HG02759 (cell line): ENCODE data around the gene KIF15.
"Not testable (repeated sequence)": the region's sequence is repeated elsewhere in the genome, so short reads cannot be mapped to it uniquely, and the experiment has no call there.

ENCODE experiments used
- ATAC-seq: cut with Tn5 transposase; IDR thresholded peaks from one replicate; pipeline ENCODE4 v1.9.1; 2021; ENCODE audit warnings: mild to moderate bottlenecking, moderate library complexity; ENCODE audit not compliant: unreplicated experiment

Gene KIF15

GRCh38 chr3:44761424-44762169 is at the start of gene KIF15, which contains the start of gene KIAA1143:
KIF15 (plus strand) TSS chr3:44761794; CDS start chr3:44761866, 72 bp downstream.
KIAA1143 (minus strand) TSS chr3:44761619; CDS start chr3:44761602, 17 bp downstream.
- peak; percentile 94 for ATAC-seq

GRCh38 chr3:44712455-44713075 is 49.0 kb upstream of the KIF15 start, which contains the start of gene ZNF502:
ZNF502 (plus strand) TSS chr3:44712660; CDS start chr3:44720262, 7,602 bp downstream.
- ATAC-seq, result no peak

- no peak for ATAC-seq
Observed at GRCh38 chr3:44721231-44722102, 40.1 kb upstream of the KIF15 start.

- no peak for ATAC-seq
Observed at GRCh38 chr3:44722103-44722401, 39.5 kb upstream of the KIF15 start.

- peak; percentile 96 for ATAC-seq
Observed at GRCh38 chr3:44729384-44729910, 32.1 kb upstream of the KIF15 start, which contains the start of gene ZNF501. ZNF501 (plus strand) TSS chr3:44729635; CDS start chr3:44734422, 4,787 bp downstream.

- ATAC-seq, result no peak
Observed at GRCh38 chr3:44734646-44735168, 26.9 kb upstream of the KIF15 start.

GRCh38 chr3:44761101-44761423 is 532 bp upstream of the KIF15 start:
- no peak for ATAC-seq

GRCh38 chr3:44762170-44762677 is 630 bp downstream of the KIF15 start:
- ATAC-seq, result no peak

GRCh38 chr3:44762690-44763089 is 1.1 kb downstream of the KIF15 start:
- ATAC-seq, result no peak

GRCh38 chr3:44764248-44764647 is 2.7 kb downstream of the KIF15 start:
- no peak for ATAC-seq

- ATAC-seq, result no peak
Observed at GRCh38 chr3:44771424-44772098, 10.0 kb downstream of the KIF15 start.

- no peak for ATAC-seq
Observed at GRCh38 chr3:44772099-44772442, 10.5 kb downstream of the KIF15 start.

- ATAC-seq, result no peak
Observed at GRCh38 chr3:44782891-44783290, 21.3 kb downstream of the KIF15 start.

GRCh38 chr3:44795197-44795596 is 33.6 kb downstream of the KIF15 start:
- ATAC-seq, result no peak

GRCh38 chr3:44802011-44802410 is 40.4 kb downstream of the KIF15 start:
- no peak for ATAC-seq

GRCh38 chr3:44803298-44803697 is 41.7 kb downstream of the KIF15 start:
- peak; percentile 67 for ATAC-seq

- ATAC-seq, result no peak
Observed at GRCh38 chr3:44805960-44806359, 44.4 kb downstream of the KIF15 start.

- ATAC-seq, result no peak
Observed at GRCh38 chr3:44814751-44815150, 53.2 kb downstream of the KIF15 start.

- ATAC-seq, result not testable (repeated sequence)
Observed at GRCh38 chr3:44816334-44816733, 54.7 kb downstream of the KIF15 start.

- not testable (repeated sequence) for ATAC-seq
Observed at GRCh38 chr3:44821206-44821605, 59.6 kb downstream of the KIF15 start.
